Endothelial cell of umbilical vein (primary cell): ENCODE measurements around the gene B3GALT6. TPM values are rescaled to one million over a fixed set of nuclear protein-coding genes. Genes with fewer than 3 reads are reported as not detected.

Experiments used
- BruUV-seq: library from RNA; stranded (reverse); fragments of 400-500 nt; replicated peaks from 2 replicates; lab custom pipeline; 2021; lab: Mats Ljungman, UMichigan
- CTCF ChIA-PET: fragments of 300-600, 350-600 bp; sonication (Branson Sonifier 250); formaldehyde crosslinking; loops from one replicate; lab custom pipeline; 2021; ENCODE audit warnings: antibody characterized with exemption, inconsistent platforms; lab: Charles Lee
- POLR2A ChIA-PET: fragments of 300-600, 350-600 bp; sonication (Branson Sonifier 250); formaldehyde crosslinking; loops from one replicate; lab custom pipeline; 2021; ENCODE audit warnings: antibody characterized with exemption, inconsistent platforms; lab: Charles Lee
- DNase-seq: peaks from one replicate; pipeline ENCODE4 v3.0.0-alpha.2; 2011; ENCODE audit warnings: low read depth, low spot score
- FAIRE-seq: peaks from 2 replicates; lab custom pipeline; 2011; peaks lifted over from hg19 to GRCh38; lab: Jason Lieb, UNC
- H2AFZ ChIP-seq: 2 replicates; pipeline ENCODE4 v1.6.0; 2012; ENCODE audit warnings: low read depth, low read length, control low read depth, inconsistent platforms
- H3K27ac ChIP-seq: 2 replicates; pipeline ENCODE4 v1.5.1; 2011; ENCODE audit warnings: low read depth, mild to moderate bottlenecking, control low read depth, low read length, moderate library complexity; ENCODE audit not compliant: insufficient read depth
- H3K27me3 ChIP-seq, 2 experiments: 2 replicates each; pipeline versions ENCODE4 v1.6.0 to v1.6.1; 2011; ENCODE audit warnings: low read length in 2 of 2, mixed read lengths in 1 of 2; ENCODE audit not compliant: control insufficient read depth in 2 of 2, insufficient read depth in 2 of 2
- H3K36me3 ChIP-seq, 2 experiments: 2 replicates in 1 of 2; 3 replicates in 1 of 2; pipeline ENCODE4 v1.5.1; 2011; ENCODE audit warnings: low read length in 2 of 2, mild to moderate bottlenecking in 1 of 2, moderate library complexity in 1 of 2; ENCODE audit not compliant: control insufficient read depth in 2 of 2, insufficient read depth in 2 of 2; ENCODE audit errors: extremely low read depth in 1 of 2
- H3K4me1 ChIP-seq: 3 replicates; pipeline ENCODE4 v1.5.1; 2011; ENCODE audit warnings: mild to moderate bottlenecking, low read length; ENCODE audit not compliant: control insufficient read depth, insufficient read depth; ENCODE audit errors: extremely low read depth
- H3K4me2 ChIP-seq: 2 replicates; pipeline ENCODE4 v1.6.1; 2011; ENCODE audit warnings: low read length, control low read depth, mixed read lengths; ENCODE audit not compliant: insufficient read depth
- H3K4me3 ChIP-seq, 3 experiments: fragments of 200-600 bp in 1 of 3; sonication (generic), shearing (Covaris generic) in 1 of 3; replicated peaks in 1 of 3; 2 replicates each; pipeline ENCODE4 v1.5.1; 2011 to 2016; ENCODE audit warnings: control low read depth in 3 of 3, low read length in 3 of 3, mild to moderate bottlenecking in 2 of 3, inconsistent platforms in 1 of 3, low read depth in 1 of 3, moderate library complexity in 1 of 3; ENCODE audit not compliant: insufficient read depth in 1 of 3
- H3K79me2 ChIP-seq: 2 replicates; pipeline ENCODE4 v1.6.0; 2012; ENCODE audit warnings: low read length, inconsistent platforms; ENCODE audit not compliant: control insufficient read depth, insufficient read depth
- H3K9ac ChIP-seq: replicated peaks from 2 replicates; pipeline ENCODE3; 2011; ENCODE audit warnings: low read length, control low read depth; ENCODE audit not compliant: insufficient read depth; ENCODE audit errors: extremely low read depth
- H3K9me1 ChIP-seq: replicated peaks from 3 replicates; pipeline ENCODE4 v1.6.0; 2011; ENCODE audit warnings: mild to moderate bottlenecking, low read length; ENCODE audit not compliant: control insufficient read depth, insufficient read depth; ENCODE audit errors: extremely low read depth
- H3K9me3 ChIP-seq: replicated peaks from 2 replicates; pipeline ENCODE4 v1.5.1; 2012; ENCODE audit warnings: low read length, inconsistent platforms; ENCODE audit not compliant: control insufficient read depth, insufficient read depth
- H4K20me1 ChIP-seq: replicated peaks from 2 replicates; pipeline ENCODE3; 2011; ENCODE audit warnings: mild to moderate bottlenecking, low read length; ENCODE audit not compliant: control insufficient read depth, insufficient read depth; ENCODE audit errors: extremely low read depth
- CTCF ChIP-seq, 2 donors: IDR thresholded peaks; 1 replicate in 1 of 2; 2 replicates in 1 of 2; pipeline ENCODE4 v1.5.1; 2011; ENCODE audit warnings: low read length in 2 of 2, mild to moderate bottlenecking in 2 of 2, moderate library complexity in 2 of 2, control low read depth in 1 of 2, inconsistent platforms in 1 of 2, low read depth in 1 of 2; ENCODE audit not compliant: insufficient read depth in 1 of 2; ENCODE audit errors: extremely low read depth in 1 of 2
- EZH2 ChIP-seq: IDR thresholded peaks from 2 replicates; pipeline ENCODE4 v1.6.1; 2012; ENCODE audit warnings: borderline replicate concordance, low read depth, mild to moderate bottlenecking, moderate library complexity, low read length, inconsistent platforms; ENCODE audit not compliant: severe bottlenecking
- FOS ChIP-seq: IDR thresholded peaks from 2 replicates; pipeline ENCODE4 v1.6.1; 2011; ENCODE audit warnings: mild to moderate bottlenecking, low read length, moderate library complexity, borderline replicate concordance; ENCODE audit not compliant: insufficient read depth
- GATA2 ChIP-seq: IDR thresholded peaks from 2 replicates; pipeline ENCODE4 v1.7.0; 2011; ENCODE audit warnings: low read depth, mild to moderate bottlenecking, moderate library complexity, mixed read lengths, low read length; ENCODE audit not compliant: insufficient read length, insufficient read depth
- JUN ChIP-seq: IDR thresholded peaks from 2 replicates; pipeline ENCODE4 v1.6.1; 2011; ENCODE audit warnings: borderline replicate concordance, low read depth; ENCODE audit not compliant: insufficient read length, insufficient read depth
- MAX ChIP-seq: IDR thresholded peaks from 2 replicates; pipeline ENCODE4 v1.6.1; 2011; ENCODE audit not compliant: insufficient read depth, insufficient read length
- MYC ChIP-seq: IDR thresholded peaks from one replicate; pipeline ENCODE4 v1.6.1; 2011; ENCODE audit warnings: mild to moderate bottlenecking, low read depth, low read length
- POLR2A ChIP-seq: IDR thresholded peaks from 2 replicates; pipeline ENCODE4 v1.6.1; 2012; ENCODE audit warnings: low read depth, mild to moderate bottlenecking, control low read depth, low read length
- POLR2AphosphoS5 ChIP-seq: IDR thresholded peaks from 2 replicates; pipeline ENCODE4 v1.6.1; 2012; ENCODE audit warnings: low read depth, mild to moderate bottlenecking, control low read depth, low read length, moderate library complexity; ENCODE audit not compliant: insufficient read depth
- dilution Hi-C: fragments of 300-500 bp; cut with MboI; formaldehyde crosslinking; loops from one replicate; pipeline ENCODE4 v1.15.0; 2019; ENCODE audit warnings: low sequenced_read_pairs; ENCODE audit not compliant: extremely low pct_ligation_motif_present
- intact Hi-C: fragments of 100-400 bp; cut with micrococcal nuclease; formaldehyde crosslinking; loops from one replicate; pipeline ENCODE4 v1.10.0; 2022
- polyA plus RNA-seq, 4 experiments: library from polyadenylated mRNA; depleted of rRNA in 3 of 4; stranded (reverse) in 3 of 4; unstranded in 1 of 4; fragments of >200 nt; gene quantifications; 2 replicates each; pipeline versions ENCODE4 v1.2.1 to v1.2.3, GENCODE V29; 2011 to 2012; ENCODE audit warnings: missing spikeins in 1 of 4
- total RNA-seq: library from RNA; stranded (reverse); gene quantifications from 2 replicates; pipeline ENCODE4 v1.2.3, GENCODE V29; 2021

Gene B3GALT6
- total and polyA plus RNA-seq, 2 donors (not counting 3 experiments of a cell fraction or from before 2014, with no cell fraction given): 24.6 to 34.1 TPM

- H3K4me2 ChIP-seq: no peak overlapping the region
- CTCF ChIA-PET: no interaction called here
- H4K20me1 ChIP-seq: no peaks in the 10 kb centered on the region
- TF ChIP-seq JUN: no peak
- TF ChIP-seq EZH2: no peak
- TF ChIP-seq POLR2A: no peak
- TF ChIP-seq CTCF (IDR thresholded peaks at IDR 0.05; ENCODE audit: extremely low read depth in 1 of 2, insufficient read depth in 1 of 2, low read depth in 1 of 2, low read length in 2 of 2): no peak
- TF ChIP-seq GATA2: no peak
- TF ChIP-seq MAX: no peak
- no peak for TF ChIP-seq FOS
- TF ChIP-seq MYC: no peak
- no peak for TF ChIP-seq POLR2AphosphoS5
- DNase-seq: no peak
- POLR2A ChIA-PET: no interaction called here
- no peak overlapping the region for H2AFZ ChIP-seq
- no peaks in the 10 kb centered on the region for H3K4me1 ChIP-seq
- intact Hi-C loops: no loop called here
- no peaks in the 10 kb centered on the region for H3K9me1 ChIP-seq
- dilution Hi-C loops: no loop called here
- BruUV-seq: no TSS peak
- FAIRE-seq: no peak
- H3K36me3 ChIP-seq: no peaks in the 10 kb centered on the region
- H3K9ac ChIP-seq: no peak overlapping the region
- H3K27me3 ChIP-seq: peaks cover 0 to 1% of the 10 kb centered on the region in 2 experiments
- no peaks in the 10 kb centered on the region for H3K9me3 ChIP-seq
- no peak overlapping the region for H3K4me3 ChIP-seq
- no peak overlapping the region for H3K27ac ChIP-seq
- H3K79me2 ChIP-seq: no peaks in the 10 kb centered on the region
Measured at GRCh38 chr1:1197551-1198422, 34.2 kb upstream of the B3GALT6 start.
